ENCODE results near the gene CTSE.

The CTSE gene

DNA sequence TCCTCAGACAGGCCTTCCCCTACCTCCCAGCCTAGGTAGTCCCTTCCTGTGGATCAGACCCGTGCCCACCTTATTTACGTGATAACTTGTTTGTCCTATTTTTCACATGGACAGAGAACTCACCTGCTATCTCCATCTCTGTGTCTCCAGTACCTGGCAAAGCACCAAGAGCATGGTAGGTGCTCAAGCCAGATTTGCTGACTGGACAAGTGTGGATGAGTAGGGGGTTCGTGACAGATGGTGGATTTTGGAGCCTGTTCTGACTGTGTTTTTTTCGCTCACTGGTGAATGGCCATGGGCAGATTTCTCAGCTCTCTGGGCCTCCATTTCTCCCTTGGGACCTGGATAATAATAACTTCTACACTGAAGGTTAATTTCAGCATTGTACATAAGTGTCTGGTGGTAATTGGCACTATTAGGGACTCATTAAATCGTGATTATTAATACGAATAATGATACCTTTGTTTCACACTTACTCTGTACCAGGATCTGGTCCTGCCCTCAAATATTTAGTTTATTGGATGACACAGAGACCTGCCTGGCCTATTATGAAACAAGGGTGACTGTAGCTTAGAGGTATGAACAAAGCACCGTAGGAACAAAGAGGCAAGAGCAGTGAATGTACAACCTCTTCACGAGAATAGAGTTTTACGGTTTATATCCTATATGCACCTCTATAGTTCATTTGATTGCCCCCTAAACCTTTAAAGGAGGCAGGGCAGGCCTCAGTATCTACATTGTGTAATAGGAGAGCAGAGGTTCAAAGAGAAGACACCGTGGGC lies 56.0 kb downstream of the CTSE start:
- no peak for DNase-seq

DNA sequence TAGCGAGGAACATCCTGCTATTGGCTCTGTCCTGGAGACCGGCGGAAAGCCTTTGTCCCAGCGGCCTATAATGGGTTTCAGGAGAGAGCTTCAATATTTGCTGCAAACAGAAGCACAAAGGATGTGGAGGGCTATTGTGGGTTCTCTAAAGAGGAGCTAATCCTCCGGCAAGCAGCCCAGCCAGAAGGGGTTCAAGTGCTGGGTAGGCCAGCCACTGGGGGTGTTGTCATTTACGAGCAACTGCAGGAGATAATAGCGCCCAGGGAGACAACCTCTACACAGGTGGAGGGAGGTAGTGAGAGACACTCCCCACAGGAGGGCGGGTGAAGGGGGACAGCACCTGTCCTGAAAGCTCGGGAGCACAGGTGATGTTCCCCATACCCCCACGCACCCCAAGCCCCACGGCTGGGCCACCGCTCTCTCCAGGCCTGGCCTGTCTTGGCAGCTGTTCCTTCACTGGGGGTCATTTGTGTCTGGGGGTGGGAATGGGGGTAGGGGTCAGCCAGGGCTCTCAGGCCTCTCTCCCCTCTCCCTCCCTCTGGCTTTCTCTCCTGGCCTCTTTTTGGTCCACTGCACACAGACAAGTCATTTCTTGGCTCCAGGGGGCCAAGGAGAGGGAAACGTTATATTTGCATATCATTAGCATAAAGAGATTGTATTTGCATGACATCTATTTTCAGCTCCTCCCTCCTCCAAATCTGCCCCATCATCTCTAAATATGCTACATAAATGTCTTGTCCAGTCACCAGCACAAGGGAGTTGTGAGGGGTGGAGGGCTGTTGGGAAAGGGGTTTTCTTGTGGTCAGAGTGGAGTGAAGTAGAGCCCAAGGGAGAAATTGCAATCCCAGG lies 58.4 kb downstream of the CTSE start:
- no peak for DNase-seq

DNA sequence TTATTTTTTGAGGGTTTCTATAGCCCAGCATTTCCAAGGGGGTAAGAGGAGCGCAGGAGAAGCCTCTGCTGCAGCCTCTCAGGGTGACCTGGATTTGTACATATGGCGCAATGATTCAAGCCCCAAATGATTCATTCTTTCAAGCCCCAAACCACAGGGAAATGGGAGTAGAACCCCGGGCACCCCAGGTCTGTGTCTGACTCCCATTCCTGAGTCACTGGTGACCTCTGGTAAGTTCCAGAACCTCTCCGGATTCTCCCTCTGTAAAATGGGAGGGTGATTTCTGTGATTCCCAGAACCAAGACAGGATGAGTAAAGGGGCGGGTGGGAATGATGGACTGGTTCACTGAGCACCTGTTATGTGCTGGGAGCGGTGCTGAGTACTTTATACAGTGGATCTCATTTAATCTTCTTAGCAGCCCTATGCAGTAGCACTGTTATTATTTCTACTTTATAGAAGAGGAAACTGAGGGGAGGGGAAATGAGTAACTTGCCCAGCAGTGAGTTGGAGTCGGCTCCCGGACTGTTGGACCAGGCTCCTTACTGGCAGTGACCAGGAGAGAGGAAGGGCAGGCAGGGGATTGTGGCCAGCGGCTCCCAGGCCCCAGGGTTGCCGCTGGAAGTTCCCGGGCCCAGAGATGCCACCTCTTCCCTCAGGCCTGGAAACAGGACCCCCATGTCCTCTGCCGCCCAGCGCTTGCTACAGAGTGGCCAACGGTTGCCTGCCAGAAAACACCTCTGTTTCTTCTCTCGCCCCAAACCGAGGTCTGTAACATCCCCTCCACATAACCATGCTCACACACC lies 60.1 kb downstream of the CTSE start:
- peak in 1 of 2 experiments; percentile 20 for DNase-seq

DNA sequence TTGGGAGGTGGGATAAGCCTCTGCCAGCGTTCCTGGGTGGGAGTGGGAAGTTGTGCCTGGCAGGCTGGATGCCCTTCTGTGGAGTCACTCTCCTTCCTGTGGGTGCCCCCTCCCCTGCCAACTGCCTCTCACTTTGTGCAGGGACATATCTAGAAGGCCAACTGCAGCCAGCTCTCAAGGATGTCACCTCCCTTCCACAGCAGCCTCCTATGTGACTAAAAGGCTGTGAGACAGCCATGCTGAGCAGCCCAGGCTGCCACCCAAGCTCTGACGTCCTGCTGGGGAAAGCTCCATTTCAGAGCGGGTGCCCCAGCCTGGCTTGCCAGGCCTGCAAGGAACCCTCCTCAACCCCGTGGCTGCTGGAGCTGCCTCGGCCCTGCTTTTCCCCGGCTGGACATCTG lies 60.9 kb downstream of the CTSE start:
- no peak for DNase-seq

DNA sequence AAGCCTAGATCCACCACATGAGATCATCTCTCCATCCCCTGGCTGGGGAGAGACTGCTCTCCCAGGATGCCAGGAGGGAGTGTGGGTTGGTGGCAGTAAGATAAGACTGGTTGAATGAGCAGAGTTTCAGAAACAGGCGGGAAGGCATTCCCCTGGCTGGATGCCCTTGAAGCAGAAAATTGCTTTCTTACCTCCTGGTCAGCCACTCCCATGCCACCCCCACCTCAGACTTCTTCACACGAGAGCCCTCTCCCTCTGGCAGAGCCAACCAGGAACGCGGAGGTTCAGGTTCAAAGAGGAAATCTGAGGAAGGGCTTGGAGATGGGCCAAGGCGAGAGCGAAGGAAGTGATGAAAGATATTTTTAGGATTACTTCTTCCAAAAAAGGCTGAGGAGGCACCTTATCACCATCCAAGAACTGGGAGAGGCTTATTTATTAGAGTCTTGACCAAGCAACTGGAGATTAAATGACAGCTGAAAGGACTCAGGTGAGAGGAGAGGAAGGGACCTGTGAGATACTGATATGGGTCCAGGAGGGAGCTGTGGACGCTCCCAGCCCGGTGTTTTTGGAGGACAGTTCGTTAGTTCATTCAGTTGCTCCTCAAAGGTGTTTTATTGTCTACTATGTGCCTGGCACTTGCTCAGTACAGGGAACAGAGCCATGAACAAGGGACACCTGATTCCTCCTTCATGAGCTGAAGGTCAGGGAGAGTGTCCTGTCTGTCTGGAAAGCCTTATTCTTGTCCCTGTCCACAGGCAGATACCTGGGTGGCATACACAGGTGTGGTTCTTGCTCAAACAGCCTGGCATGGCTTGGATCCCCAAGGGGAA lies 61.5 kb downstream of the CTSE start:
- no peak for DNase-seq

DNA sequence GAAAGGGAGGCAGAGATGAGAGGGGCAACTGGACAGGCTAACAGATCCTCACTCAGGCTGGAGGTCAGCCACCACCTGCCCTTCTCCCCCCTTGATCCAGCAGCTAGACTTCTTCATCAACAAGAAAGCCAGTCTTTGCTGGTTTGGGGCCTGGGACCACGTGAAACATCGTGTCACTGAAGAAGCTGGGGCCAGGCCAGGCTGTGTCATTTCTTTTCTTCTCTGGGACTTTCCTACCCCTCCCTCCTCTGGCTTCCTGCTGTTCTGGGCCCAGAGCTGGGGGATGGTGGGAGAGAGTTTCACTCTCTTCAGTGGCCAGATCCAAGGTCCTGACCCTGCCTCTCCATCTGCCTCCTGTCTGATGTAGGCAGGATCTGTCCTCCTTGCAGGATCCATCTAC lies 62.3 kb downstream of the CTSE start:
- DNase-seq = peak; percentile 10 to 26

DNA sequence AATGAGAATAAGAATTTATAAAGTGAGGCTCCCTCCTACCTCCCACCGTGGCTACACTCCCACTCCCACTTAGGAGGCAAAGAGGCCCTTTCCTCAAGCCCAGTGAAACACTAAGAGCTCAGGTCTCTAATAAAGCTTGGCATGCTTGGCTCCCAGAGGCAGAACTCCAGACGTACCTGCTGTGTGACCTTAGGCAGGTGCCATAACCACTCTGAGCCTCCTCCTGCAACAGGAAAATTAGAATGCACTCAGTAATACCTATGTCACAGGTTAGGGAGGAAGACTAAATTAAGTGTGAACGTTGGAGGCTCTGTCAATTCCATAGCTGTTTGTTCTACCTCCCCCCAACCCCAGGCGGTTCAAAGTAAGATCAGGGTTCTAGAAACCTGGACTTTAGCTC lies 63.9 kb downstream of the CTSE start:
- DNase-seq = no peak
